Measurements from ENCODE around the gene MAN2B1. TPM values are rescaled to one million over a fixed set of nuclear protein-coding genes. Genes with fewer than 3 reads are reported as not detected.
"Not testable (repeated sequence)": the region's sequence is repeated elsewhere in the genome, so short reads cannot be mapped to it uniquely, and the experiment has no call there.

Gene MAN2B1
- polyA plus RNA-seq, 3 donors from 2014 or later, result 25.3 to 44.4 (median 27.2) TPM

DNA sequence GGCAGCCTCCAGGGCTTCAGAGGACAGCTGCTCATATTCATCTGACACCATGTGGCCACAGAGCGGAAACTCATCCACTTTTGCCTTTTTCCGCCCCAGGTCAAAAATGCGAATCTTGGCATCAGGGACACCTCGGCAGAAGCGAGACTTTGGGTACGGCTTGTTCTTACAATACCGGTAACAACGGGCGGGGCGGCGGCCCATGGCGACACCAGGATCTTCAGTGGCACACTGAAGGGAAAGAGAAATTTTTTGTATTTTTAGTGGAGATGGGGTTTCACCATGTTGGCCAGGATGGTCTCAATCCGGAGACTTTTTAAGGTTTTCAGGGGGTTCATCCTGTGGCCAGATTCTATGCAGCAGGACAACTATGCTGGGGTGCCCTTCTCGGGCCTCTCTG is 22.8 kb downstream of the MAN2B1 start:
- peaks cover 8 to 20% of the 10 kb centered on the region in 2 donors for H3K4me1 Mint-ChIP-seq
- not testable (repeated sequence) for H3K4me3 Mint-ChIP-seq; H3K9me3 Mint-ChIP-seq; H3K36me3 Mint-ChIP-seq; DNase-seq; H3K27ac Mint-ChIP-seq; H3K27me3 Mint-ChIP-seq (ENCODE audit: low read depth in 3 of 3)

DNA sequence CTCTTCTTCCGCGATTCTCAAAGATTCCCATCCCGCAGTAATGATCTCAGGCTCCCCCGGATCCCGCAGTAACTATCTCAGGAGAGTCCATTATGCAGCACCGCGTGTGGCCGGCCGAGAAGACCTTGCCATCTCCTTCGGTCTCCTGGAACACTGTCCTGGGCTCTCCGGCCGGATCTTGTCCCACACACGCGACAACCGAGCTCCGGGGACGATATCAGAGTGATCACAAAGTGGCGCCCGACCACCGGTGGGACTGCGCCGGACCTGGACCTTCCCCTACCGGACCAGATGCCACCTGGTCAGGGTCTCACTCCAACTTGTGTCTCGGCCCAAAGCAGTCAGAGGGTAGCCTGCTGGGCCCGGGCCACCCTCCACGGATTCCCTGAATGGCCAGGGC is 24.0 kb downstream of the MAN2B1 start:
- Mint-ChIP-seq H3K4me3 (no peak overlapping the region), H3K27me3 (ENCODE audit: low read depth in 3 of 3) (peaks cover 0 to 9% (median 2%) of the 10 kb centered on the region in 3 donors), H3K27ac (no peak overlapping the region), H3K9me3 (no peaks in the 10 kb centered on the region), H3K36me3 (no peaks in the 10 kb centered on the region), H3K4me1 (peaks cover 8 to 12% of the 10 kb centered on the region in 2 donors)
- no peak for DNase-seq

DNA sequence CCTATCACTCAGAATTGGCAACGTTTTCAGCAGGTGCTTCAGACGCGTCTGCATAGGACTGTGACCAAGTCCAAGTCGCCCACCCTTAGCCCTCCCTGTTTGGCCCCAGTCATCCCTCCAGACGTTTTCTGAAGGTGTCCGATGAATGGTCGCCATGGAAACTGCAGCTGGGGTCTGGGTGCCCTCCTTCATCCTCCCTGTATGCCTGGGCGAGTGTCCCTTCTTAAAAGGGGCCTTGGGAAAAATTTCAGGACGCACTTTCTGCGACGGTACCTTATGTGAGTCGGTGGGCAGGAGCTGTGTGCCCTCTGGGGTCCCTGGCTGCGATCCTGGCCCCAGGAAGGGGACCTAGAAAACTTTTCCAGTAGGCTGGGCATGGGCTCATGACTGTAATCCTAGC is 25.1 kb downstream of the MAN2B1 start:
- DNase-seq, result no peak
- H3K4me1 Mint-ChIP-seq, result peaks cover 8 to 10% of the 10 kb centered on the region in 2 donors
- H3K27me3 Mint-ChIP-seq (ENCODE audit: low read depth in 3 of 3), result peaks cover 0 to 7% (median 2%) of the 10 kb centered on the region in 3 donors
- no peaks in the 10 kb centered on the region for H3K9me3 Mint-ChIP-seq
- no peak overlapping the region for H3K4me3 Mint-ChIP-seq
- no peaks in the 10 kb centered on the region for H3K36me3 Mint-ChIP-seq
- H3K27ac Mint-ChIP-seq, result no peak overlapping the region

DNA sequence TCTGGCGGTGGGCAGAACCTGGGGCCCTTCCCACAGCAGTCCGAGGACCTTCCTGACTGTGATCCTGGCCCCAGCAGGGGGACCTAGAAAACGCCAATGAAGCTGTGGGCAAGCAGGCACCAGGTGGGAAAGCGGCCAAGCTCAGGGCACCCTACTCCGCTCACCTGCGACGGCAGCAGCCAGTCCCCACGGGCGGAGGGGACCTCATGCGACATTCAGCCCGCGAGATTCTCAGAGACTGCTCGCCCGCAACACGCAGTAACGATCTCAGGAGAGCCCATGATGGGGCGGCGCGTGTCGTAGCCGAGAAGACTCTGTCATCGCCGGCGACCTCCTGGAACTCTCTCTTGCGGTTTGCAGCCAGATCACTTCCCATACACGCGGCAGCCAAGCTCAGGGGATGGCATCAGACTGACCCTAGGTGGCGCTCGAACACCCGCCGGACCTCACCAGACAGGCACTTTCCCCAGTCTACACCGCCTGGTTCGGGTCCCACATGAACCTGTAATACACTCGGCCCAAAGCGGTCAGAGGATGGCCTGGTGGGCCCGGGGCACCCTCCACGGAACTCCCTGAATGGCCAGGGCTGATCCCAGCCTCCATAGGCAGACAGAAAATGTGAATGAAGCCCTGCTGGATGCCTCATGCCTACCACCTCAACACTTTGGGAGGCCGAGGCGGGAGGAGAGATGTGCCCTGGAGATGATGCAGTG is 26.5 kb downstream of the MAN2B1 start:
- H3K36me3 Mint-ChIP-seq, result no peaks in the 10 kb centered on the region
- H3K27me3 Mint-ChIP-seq (ENCODE audit: low read depth in 3 of 3), result peaks cover 0 to 5% (median 0%) of the 10 kb centered on the region in 3 donors
- DNase-seq, result peak; percentile 74 to 75 (median 74)
- H3K4me1 Mint-ChIP-seq, result peaks cover 8 to 10% of the 10 kb centered on the region in 2 donors
- no peaks in the 10 kb centered on the region for H3K9me3 Mint-ChIP-seq
- H3K4me3 Mint-ChIP-seq, result peak overlapping the region; percentile 64 to 86 (median 78)
- H3K27ac Mint-ChIP-seq, result peak overlapping the region in 5 of 6 donors; percentile 15 to 81 (median 43)

DNA sequence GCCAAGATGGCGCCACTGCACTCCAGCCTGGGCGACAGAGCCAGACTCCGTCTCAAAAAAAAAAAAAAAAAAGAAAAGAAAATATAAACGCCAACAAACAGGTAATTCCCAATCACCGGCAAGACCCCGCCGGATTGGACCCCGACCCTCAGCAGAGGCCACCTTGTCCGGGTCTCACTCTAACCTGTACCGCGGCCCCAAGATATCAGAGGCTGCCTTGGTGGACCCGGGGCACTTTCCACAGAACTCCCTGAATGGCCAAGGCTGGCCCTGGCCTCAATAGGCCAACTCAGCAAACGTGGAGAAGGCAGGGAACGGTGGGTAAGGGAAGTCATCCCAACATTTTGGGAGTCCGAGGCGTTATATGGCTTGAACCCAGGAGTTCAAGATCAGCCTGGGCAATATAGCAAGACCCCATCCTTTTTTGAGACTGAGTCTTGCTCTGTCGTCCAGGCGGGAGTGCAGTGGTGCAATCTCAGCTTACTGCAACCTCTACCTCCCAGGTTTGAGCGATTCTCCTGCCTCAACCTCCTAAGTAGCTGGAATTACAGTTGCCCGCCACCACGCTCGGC is 27.8 kb downstream of the MAN2B1 start:
- peaks cover 0 to 5% (median 0%) of the 10 kb centered on the region in 3 donors for H3K27me3 Mint-ChIP-seq (ENCODE audit: low read depth in 3 of 3)
- no peak for DNase-seq
- no peak overlapping the region for H3K4me3 Mint-ChIP-seq
- peaks cover 8 to 10% of the 10 kb centered on the region in 2 donors for H3K4me1 Mint-ChIP-seq
- H3K27ac Mint-ChIP-seq, result no peak overlapping the region
- H3K9me3 Mint-ChIP-seq, result no peaks in the 10 kb centered on the region
- H3K36me3 Mint-ChIP-seq, result no peaks in the 10 kb centered on the region

DNA sequence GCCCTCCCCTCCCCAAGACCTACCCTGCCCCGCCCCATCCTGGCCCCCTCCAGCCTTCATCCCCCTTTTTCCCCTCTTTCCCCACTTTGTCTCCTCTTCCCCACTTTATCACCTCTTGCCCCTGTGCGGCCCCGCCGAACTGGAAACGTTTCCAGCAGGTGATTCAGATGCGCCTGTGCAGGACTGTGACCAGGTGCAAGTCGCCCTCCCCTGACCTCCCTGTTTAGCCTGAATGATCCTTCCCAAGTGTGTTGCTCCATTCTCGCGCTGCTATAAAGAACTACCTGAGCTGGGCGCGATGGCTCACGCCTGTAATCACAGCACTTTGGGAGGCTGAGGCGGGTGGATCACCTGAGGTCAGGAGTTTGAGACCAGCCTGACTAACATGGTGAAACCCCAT is 29.9 kb downstream of the MAN2B1 start:
- H3K4me1 Mint-ChIP-seq, result peaks cover 8 to 10% of the 10 kb centered on the region in 2 donors
- no peaks in the 10 kb centered on the region for H3K9me3 Mint-ChIP-seq
- H3K27ac Mint-ChIP-seq, result no peak overlapping the region

DNA sequence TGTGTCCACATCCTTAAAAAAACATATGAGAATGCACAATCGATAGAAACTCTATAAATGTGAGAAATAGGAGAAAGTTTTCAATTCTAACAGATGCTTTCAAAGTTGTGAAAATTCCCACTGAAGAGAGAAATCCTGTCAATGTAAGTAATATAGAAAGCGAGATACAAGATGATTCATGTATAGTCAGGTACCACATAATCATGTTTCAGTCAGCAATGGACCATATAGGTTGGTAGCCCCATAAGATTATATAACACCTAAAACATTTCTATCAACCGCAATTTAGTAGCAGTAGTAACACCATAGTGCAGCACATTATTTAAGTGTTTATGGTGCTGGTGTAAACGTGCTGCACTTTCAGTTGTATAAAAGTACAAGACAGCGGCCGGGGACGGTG is 37.3 kb downstream of the MAN2B1 start:
- no peak overlapping the region for H3K4me3 Mint-ChIP-seq
- H3K4me1 Mint-ChIP-seq, result peaks cover 0 to 6% of the 10 kb centered on the region in 2 donors
- H3K27me3 Mint-ChIP-seq (ENCODE audit: low read depth in 3 of 3), result no peaks in the 10 kb centered on the region
- H3K36me3 Mint-ChIP-seq, result peaks cover 27 to 32% (median 31%) of the 10 kb centered on the region in 3 donors
- no peak for DNase-seq
- peaks cover 0 to 13% (median 11%) of the 10 kb centered on the region in 6 donors for H3K9me3 Mint-ChIP-seq
- H3K27ac Mint-ChIP-seq, result no peak overlapping the region

More for the DNA sequence above, 29.9 kb downstream of the MAN2B1 start:
- no peaks in the 10 kb centered on the region for H3K36me3 Mint-ChIP-seq
- DNase-seq, result no peak
- peaks cover 0 to 5% (median 0%) of the 10 kb centered on the region in 3 donors for H3K27me3 Mint-ChIP-seq (ENCODE audit: low read depth in 3 of 3)
- no peak overlapping the region for H3K4me3 Mint-ChIP-seq

DNA sequence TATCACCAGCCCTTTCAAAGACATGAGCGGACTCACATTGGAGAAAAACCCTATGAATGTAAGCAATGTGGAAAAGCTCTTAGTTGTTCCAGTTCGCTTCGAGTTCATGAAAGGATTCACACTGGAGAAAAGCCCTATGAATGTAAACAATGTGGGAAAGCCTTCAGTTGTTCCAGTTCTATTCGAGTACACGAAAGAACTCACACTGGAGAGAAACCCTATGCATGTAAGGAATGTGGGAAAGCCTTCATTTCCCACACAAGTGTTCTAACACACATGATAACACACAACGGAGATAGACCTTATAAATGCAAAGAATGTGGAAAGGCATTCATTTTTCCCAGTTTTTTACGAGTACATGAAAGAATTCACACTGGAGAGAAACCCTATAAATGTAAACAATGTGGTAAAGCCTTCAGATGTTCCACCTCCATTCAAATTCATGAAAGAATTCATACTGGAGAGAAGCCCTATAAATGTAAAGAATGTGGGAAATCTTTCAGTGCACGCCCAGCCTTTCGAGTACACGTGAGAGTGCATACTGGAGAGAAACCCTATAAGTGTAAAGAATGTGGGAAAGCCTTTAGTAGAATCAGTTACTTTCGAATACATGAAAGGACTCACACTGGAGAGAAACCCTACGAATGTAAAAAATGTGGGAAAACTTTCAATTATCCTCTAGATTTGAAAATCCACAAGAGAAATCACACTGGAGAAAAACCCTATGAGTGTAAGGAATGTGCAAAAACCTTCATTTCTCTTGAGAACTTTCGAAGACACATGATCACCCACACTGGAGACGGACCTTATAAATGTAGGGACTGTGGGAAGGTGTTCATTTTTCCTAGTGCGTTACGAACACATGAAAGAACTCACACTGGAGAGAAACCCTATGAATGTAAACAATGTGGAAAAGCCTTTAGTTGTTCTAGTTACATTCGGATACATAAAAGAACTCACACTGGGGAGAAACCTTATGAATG is 38.2 kb downstream of the MAN2B1 start:
- H3K27ac Mint-ChIP-seq, result no peak overlapping the region

DNA sequence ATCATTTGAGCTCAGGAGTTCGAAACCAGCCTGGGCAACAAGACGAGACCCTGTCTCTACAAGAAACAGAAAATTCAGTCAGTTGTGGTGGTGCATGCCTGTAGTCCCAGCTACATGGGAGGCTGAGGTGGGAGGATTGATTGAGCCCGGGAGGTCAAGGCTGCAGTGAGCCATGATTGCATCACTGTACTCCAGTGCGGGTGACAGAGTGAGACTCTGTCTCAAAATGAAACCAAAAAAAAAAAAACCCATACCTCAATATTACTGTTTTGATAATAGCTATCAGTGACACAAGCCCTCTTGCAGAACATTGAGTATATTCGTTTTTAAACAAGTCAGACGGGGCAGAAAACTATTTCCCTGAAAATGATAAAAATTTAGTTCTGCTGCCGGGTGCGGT is 39.6 kb downstream of the MAN2B1 start:
- H3K27ac Mint-ChIP-seq, result no peak overlapping the region

More for the DNA sequence above, 38.2 kb downstream of the MAN2B1 start:
- no peak for DNase-seq
- peaks cover 0 to 1% (median 0%) of the 10 kb centered on the region in 3 donors for H3K27me3 Mint-ChIP-seq (ENCODE audit: low read depth in 3 of 3)
- peaks cover 0 to 6% of the 10 kb centered on the region in 2 donors for H3K4me1 Mint-ChIP-seq
- peaks cover 0 to 13% (median 11%) of the 10 kb centered on the region in 6 donors for H3K9me3 Mint-ChIP-seq
- peaks cover 27 to 32% (median 31%) of the 10 kb centered on the region in 3 donors for H3K36me3 Mint-ChIP-seq
- no peak overlapping the region for H3K4me3 Mint-ChIP-seq

DNA sequence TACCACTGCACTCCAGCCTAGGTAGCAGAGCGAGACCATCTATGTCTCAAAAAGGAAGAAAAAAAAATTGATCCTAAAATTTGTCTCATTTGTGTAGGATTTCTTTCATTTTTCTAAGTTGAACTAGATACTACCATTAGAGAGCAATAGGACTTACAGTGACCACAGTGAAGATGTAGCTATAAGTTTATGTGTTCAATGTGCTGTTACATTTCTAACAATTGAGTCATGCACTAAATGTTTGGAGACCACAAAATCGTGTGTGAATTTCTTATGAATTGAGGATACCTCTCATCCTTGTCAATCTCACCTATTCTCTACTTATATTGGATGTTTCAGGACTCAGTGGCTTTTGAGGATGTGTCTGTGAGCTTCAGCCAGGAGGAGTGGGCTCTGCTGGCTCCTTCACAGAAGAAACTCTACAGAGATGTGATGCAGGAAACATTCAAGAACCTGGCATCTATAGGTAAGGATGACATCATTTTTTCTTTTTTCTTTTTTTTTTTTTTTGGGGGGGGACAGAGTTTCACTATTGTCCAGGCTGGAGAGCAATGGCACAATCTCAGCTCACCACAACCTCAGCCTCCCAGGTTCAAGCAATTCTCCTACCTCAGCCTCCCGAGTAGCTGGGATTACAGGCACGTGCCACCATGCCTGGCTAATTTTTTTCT is 43.0 kb downstream of the MAN2B1 start:
- no peak overlapping the region for H3K4me3 Mint-ChIP-seq
- peak overlapping the region in 1 of 6 donors; percentile 16 for H3K27ac Mint-ChIP-seq

More for the DNA sequence above, 39.6 kb downstream of the MAN2B1 start:
- H3K9me3 Mint-ChIP-seq, result peaks cover 0 to 13% (median 11%) of the 10 kb centered on the region in 6 donors
- DNase-seq, result no peak
- H3K27me3 Mint-ChIP-seq (ENCODE audit: low read depth in 3 of 3), result peaks cover 0 to 1% (median 0%) of the 10 kb centered on the region in 3 donors
- H3K4me1 Mint-ChIP-seq, result peaks cover 1 to 6% of the 10 kb centered on the region in 2 donors
- H3K4me3 Mint-ChIP-seq, result no peak overlapping the region
- peaks cover 27 to 32% (median 31%) of the 10 kb centered on the region in 3 donors for H3K36me3 Mint-ChIP-seq

DNA sequence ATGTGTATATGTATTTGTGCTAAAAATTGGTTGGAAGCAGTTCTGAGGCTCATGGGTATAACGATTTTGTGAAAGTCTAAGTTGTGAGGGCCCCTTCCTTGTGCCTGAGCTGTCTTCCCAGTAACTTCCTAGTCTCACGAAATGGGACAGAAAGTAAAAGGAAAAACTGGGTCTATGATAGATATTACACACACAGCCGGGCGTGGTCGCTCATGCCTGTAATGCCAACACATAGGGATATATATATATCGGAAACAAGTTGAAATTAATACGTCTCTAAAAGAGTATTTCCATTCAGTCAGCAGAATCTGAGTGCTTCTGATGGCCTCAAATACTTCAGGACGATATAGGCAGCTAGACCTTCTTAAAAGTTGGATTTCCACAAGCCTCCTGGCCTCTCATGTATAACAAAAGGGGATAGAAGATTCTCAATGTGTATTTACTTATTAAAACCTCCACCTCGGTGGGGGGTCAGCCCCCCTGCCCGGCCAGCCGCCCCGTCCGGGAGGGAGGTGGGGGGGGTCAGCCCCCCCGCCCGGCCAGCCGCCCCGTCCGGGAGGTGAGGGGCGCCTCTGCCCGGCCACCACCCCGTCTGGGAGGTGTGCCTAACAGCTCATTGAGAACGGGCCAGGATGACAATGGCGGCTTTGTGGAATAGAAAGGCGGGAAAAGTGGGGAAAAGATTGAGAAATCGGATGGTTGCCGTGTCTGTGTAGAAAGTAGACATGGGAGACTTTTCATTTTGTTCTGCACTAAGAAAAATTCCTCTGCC is 45.1 kb downstream of the MAN2B1 start:
- H3K4me3 Mint-ChIP-seq; DNase-seq; H3K27me3 Mint-ChIP-seq (ENCODE audit: low read depth in 3 of 3); H3K9me3 Mint-ChIP-seq; H3K36me3 Mint-ChIP-seq; H3K27ac Mint-ChIP-seq: not testable (repeated sequence)
- H3K4me1 Mint-ChIP-seq, result peaks cover 20% of the 10 kb centered on the region in 2 donors

More for the DNA sequence above, 43.0 kb downstream of the MAN2B1 start:
- Mint-ChIP-seq H3K27me3 (ENCODE audit: low read depth in 3 of 3) (peaks cover 0 to 2% (median 1%) of the 10 kb centered on the region in 3 donors), H3K36me3 (peaks cover 18 to 20% (median 19%) of the 10 kb centered on the region in 3 donors), H3K9me3 (peaks cover 0 to 13% (median 8%) of the 10 kb centered on the region in 6 donors), H3K4me1 (peaks cover 13% of the 10 kb centered on the region in 2 donors)
- no peak for DNase-seq

DNA sequence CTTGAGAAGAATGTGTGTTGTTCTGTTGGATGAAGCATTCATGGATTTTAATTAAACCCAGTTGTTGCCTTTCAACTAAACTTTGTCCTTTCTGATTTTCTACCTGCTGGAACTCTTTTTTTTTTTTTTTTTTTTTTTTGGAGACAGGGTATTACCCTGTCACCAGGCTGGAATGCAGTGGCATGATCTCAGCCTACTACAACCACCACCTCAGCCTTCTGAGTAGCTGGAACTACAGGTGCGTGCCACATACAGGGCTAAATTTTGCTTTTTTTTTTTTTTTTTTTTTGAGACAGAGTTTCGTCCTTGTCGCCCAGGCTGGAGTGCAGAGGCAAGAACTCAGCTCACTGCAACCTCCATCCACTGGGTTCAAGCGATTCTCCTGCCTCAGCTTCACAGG is 48.9 kb downstream of the MAN2B1 start:
- no peak for DNase-seq
- H3K4me3 Mint-ChIP-seq, result no peak overlapping the region
- peaks cover 43 to 51% of the 10 kb centered on the region in 2 donors for H3K4me1 Mint-ChIP-seq
- H3K36me3 Mint-ChIP-seq, result peaks cover 0 to 5% (median 3%) of the 10 kb centered on the region in 3 donors
- peak overlapping the region in 1 of 6 donors; percentile 16 for H3K27ac Mint-ChIP-seq
- H3K27me3 Mint-ChIP-seq (ENCODE audit: low read depth in 3 of 3), result peaks cover 0 to 15% (median 4%) of the 10 kb centered on the region in 3 donors
- H3K9me3 Mint-ChIP-seq, result no peaks in the 10 kb centered on the region
